Epithelial cell of prostate (primary cell): Measurements from ENCODE around the gene C5AR2.
"Not testable (repeated sequence)": the region's sequence is repeated elsewhere in the genome, so short reads cannot be mapped to it uniquely, and the experiment has no call there.

ENCODE experiments used
- DNase-seq: peaks from one replicate; pipeline ENCODE4 v3.0.0-alpha.2; 2011; ENCODE audit warnings: low read depth, low spot score
- H3K27ac ChIP-seq: fragments of 450-650 bp; 2 replicates; pipeline ENCODE4 v1.5.1; 2017; ENCODE audit warnings: mild to moderate bottlenecking

C5AR2 gene

GRCh38 chr19:47331931-47332547 is at the start of gene C5AR2:
Gene C5AR2, plus strand, starts transcription at chr19:47332175. Its CDS starts 8,625 bp downstream, at chr19:47340800.
- no peak within 1 kb of the TSS for H3K27ac ChIP-seq
- DNase-seq: no peak

- H3K27ac ChIP-seq: no peak overlapping the region
- no peak for DNase-seq
Measured at GRCh38 chr19:47283405-47284059, 48.4 kb upstream of the C5AR2 start.

- no peak for DNase-seq
- no peak overlapping the region for H3K27ac ChIP-seq
Measured at GRCh38 chr19:47284324-47284899, 47.6 kb upstream of the C5AR2 start.

- no peak for DNase-seq
- H3K27ac ChIP-seq: no peak overlapping the region
Measured at GRCh38 chr19:47296036-47296435, 35.9 kb upstream of the C5AR2 start.

GRCh38 chr19:47300867-47301266 is 31.1 kb upstream of the C5AR2 start:
- DNase-seq, H3K27ac ChIP-seq: not testable (repeated sequence)

GRCh38 chr19:47302249-47302648 is 29.7 kb upstream of the C5AR2 start:
- no peak overlapping the region for H3K27ac ChIP-seq
- DNase-seq: no peak

- no peak overlapping the region for H3K27ac ChIP-seq
- DNase-seq: no peak
Measured at GRCh38 chr19:47303966-47304365, 28.0 kb upstream of the C5AR2 start.

GRCh38 chr19:47305309-47305751 is 26.6 kb upstream of the C5AR2 start:
- no peak for DNase-seq
- no peak overlapping the region for H3K27ac ChIP-seq

- H3K27ac ChIP-seq: no peak overlapping the region
- DNase-seq: no peak
Measured at GRCh38 chr19:47306303-47306702, 25.7 kb upstream of the C5AR2 start.

- no peak for DNase-seq
- no peak overlapping the region for H3K27ac ChIP-seq
Measured at GRCh38 chr19:47309038-47309437, 22.9 kb upstream of the C5AR2 start.

GRCh38 chr19:47309608-47310007 is 22.4 kb upstream of the C5AR2 start, which contains the start of gene C5AR1:
Gene C5AR1, plus strand, starts transcription at chr19:47309861. Its CDS starts 35 bp downstream, at chr19:47309896.
- H3K27ac ChIP-seq: peak within 1 kb of the TSS; percentile 46
- no peak for DNase-seq

GRCh38 chr19:47310323-47310722 is 21.7 kb upstream of the C5AR2 start:
- peak overlapping the region; percentile 46 for H3K27ac ChIP-seq
- no peak for DNase-seq

GRCh38 chr19:47310819-47311218 is 21.2 kb upstream of the C5AR2 start:
- no peak for DNase-seq
- peak overlapping the region; percentile 46 for H3K27ac ChIP-seq

- no peak overlapping the region for H3K27ac ChIP-seq
- DNase-seq: no peak
Measured at GRCh38 chr19:47312366-47313006, 19.5 kb upstream of the C5AR2 start.

- H3K27ac ChIP-seq: no peak overlapping the region
- no peak for DNase-seq
Measured at GRCh38 chr19:47313754-47314295, 18.1 kb upstream of the C5AR2 start.

GRCh38 chr19:47315125-47315821 is 16.7 kb upstream of the C5AR2 start:
- peak overlapping the region; percentile 78 for H3K27ac ChIP-seq
- DNase-seq: peak; percentile 91

- H3K27ac ChIP-seq: no peak overlapping the region
- DNase-seq: no peak
Measured at GRCh38 chr19:47316513-47316912, 15.5 kb upstream of the C5AR2 start.

- H3K27ac ChIP-seq: no peak overlapping the region
- DNase-seq: no peak
Measured at GRCh38 chr19:47319923-47320871, 11.8 kb upstream of the C5AR2 start.

- no peak for DNase-seq
- no peak overlapping the region for H3K27ac ChIP-seq
Measured at GRCh38 chr19:47321630-47322029, 10.3 kb upstream of the C5AR2 start.
